Measurements from ENCODE around the gene HCN2. TPM values are rescaled to one million over a fixed set of nuclear protein-coding genes. Genes with fewer than 3 reads are reported as not detected.
A peak's percentile ranks its signal among the peaks of the same experiment; 100 is the strongest.

The HCN2 gene
- total RNA-seq, 4 donors from 2014 or later: 0.14 to 1.00 (median 0.64) TPM; not detected in 1

DNA sequence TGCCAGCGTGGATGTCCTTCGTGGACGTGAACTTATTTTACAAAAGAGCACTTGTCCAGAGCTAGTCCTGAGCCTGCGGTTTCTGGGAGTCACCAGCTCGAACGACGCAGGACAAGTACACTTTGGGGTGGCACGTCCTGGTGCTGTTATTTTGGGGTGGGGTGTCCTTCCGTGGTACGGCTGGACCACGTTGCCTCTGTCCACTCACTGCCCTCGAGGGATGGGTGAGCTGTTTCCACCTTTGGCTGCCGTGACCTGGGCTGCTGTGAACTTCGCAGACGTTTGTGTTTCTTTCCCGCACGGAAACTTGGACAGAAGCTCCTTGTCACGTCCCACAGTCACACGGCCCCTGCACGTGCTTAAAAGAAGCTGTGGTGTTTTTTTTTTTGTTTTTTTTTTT, 34.9 kb upstream of the HCN2 start:
- 69 to 83% methylated on average over 9 to 18 of the region's 20 CpGs for WGBS, 2 donors (ENCODE audit: low coverage in 1 of 2)
- Histone ChIP-seq H3K4me1 (peaks cover 14 to 54% (median 31%) of the 10 kb centered on the region in 4 donors), H3K9me3 (no peaks in the 10 kb centered on the region), H3K27ac (peak overlapping the region in 3 of 4 donors; percentile 8 to 36 (median 10)), H3K4me3 (no peak overlapping the region), H3K36me3 (no peaks in the 10 kb centered on the region), H3K27me3 (no peaks in the 10 kb centered on the region)
- intact Hi-C loops (cut with DNase I; ENCODE audit: low total_unique reads) (no loop called here), in situ Hi-C loops (cut with MboI; ENCODE audit: low pct_ligation_motif_present in 1 of 4, low pct_unique_long_range_greater_than_20kb in 1 of 4, low sequenced_read_pairs in 3 of 4) (no loop called here)
- no peak for DNase-seq
- TF ChIP-seq EP300 (IDR thresholded peaks at IDR 0.05; ENCODE audit: low read depth) (no peak), POLR2A (IDR thresholded peaks at IDR 0.05) (no peak), POLR2AphosphoS5 (IDR thresholded peaks at IDR 0.05) (no peak), CTCF (IDR thresholded peaks at IDR 0.05) (no peak)

GRCh38 chr19:555474-555808, 34.2 kb upstream of the HCN2 start:
- WGBS, 2 donors (ENCODE audit: low coverage in 1 of 2): 85% methylated on average over 14 of the region's 14 CpGs; no CpG with 5 or more reads in 1 of the 2 donors
- DNase-seq: no peak
- intact Hi-C loops (cut with DNase I; ENCODE audit: low total_unique reads) (no loop called here), in situ Hi-C loops (cut with MboI; ENCODE audit: low pct_ligation_motif_present in 1 of 4, low pct_unique_long_range_greater_than_20kb in 1 of 4, low sequenced_read_pairs in 3 of 4) (no loop called here)
- no peak for TF ChIP-seq CTCF (IDR thresholded peaks at IDR 0.05)
- Histone ChIP-seq H3K36me3 (no peaks in the 10 kb centered on the region), H3K9me3 (no peaks in the 10 kb centered on the region), H3K4me3 (no peak overlapping the region), H3K27ac (peak overlapping the region; percentile 51 to 76 (median 62)), H3K4me1 (peaks cover 14 to 54% (median 31%) of the 10 kb centered on the region in 4 donors), H3K27me3 (no peaks in the 10 kb centered on the region)

DNA sequence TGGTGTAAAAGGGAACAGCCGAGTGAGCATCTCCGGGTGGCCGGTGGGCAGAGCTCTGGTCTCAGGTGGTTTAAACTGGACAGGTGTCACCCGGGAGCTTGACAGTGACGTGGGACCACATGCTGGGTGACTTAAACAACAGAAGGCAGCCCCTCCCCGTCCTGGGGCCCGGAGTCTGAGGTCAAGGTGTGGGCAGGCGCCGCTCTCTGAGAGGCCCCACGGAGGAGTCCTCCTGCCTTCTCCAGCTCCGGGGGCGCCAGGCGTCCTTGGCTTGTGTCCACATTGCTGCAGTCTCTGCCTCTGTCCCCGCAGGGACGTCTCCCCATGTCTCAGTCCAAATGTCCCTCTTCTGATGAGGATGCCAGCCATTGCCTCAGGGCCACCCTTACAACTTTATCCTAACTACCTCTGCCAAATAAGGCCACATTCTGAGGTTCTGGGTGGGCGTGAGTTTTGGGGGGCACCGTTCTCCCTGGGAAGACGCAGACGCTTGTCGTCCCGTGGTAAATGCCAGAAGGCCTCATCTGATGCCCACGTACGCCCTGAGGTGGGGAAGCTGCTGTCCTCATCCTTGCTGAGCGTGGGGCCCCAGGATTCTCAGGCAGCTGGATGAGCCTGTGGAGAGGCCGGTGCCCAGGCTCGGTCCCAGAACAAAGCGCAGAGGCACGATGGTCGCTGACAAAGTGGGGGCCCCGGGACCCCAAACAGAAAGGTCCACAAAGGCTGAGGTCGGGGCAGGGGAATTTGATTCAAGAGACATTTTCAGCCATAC, 32.9 kb upstream of the HCN2 start:
- Histone ChIP-seq H3K4me1 (peaks cover 14 to 44% (median 24%) of the 10 kb centered on the region in 4 donors), H3K27me3 (no peaks in the 10 kb centered on the region), H3K9me3 (no peaks in the 10 kb centered on the region), H3K36me3 (no peaks in the 10 kb centered on the region), H3K4me3 (no peak overlapping the region), H3K27ac (peak overlapping the region; percentile 51 to 76 (median 62))
- no peak for TF ChIP-seq POLR2AphosphoS5 (IDR thresholded peaks at IDR 0.05)
- no peak for TF ChIP-seq POLR2A (IDR thresholded peaks at IDR 0.05)
- no peak for TF ChIP-seq CTCF (IDR thresholded peaks at IDR 0.05)
- TF ChIP-seq EP300 (IDR thresholded peaks at IDR 0.05; ENCODE audit: low read depth): no peak
- DNase-seq: no peak
- in situ Hi-C loops (cut with MboI; ENCODE audit: low pct_ligation_motif_present in 1 of 4, low pct_unique_long_range_greater_than_20kb in 1 of 4, low sequenced_read_pairs in 3 of 4): no loop called here
- WGBS, 2 donors (ENCODE audit: low coverage in 1 of 2): 76% methylated on average over 31 of the region's 31 CpGs; no CpG with 5 or more reads in 1 of the 2 donors
- intact Hi-C loops (cut with DNase I; ENCODE audit: low total_unique reads): no loop called here

DNA sequence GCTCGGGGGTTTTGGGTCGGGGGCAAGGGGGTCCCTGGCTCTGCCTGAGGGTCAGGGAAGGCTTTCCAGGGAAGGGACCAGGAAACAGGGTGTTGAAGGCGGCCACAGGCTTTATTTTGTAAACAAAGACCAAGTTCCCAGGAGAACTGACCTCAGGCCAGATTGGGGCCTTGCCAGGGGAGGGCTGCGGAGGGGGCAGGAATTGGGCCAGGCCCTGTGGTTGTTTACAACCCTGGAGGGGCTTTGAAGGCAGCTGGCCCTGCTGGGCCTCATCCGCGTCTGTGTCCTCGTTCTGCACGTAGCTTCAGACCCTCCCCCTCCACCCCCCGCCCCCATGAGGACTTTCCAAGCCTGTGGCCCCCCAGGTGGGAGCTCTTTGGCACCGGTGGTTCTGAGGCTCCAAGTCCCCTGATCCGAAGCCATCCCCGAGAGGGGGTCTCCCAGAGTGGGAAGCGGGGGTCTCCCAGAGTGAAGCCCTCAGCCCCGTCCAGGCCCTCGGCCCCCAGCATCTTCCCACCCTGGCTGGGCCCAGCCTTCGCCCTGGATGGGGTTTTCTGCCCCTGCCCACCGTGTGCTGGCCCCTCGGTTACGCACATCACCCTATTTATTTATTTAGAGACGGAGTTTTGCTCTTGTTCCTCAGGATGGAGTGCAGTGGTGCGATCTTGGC, 30.8 kb upstream of the HCN2 start:
- no peaks in the 10 kb centered on the region for H3K27me3 ChIP-seq
- peak overlapping the region; percentile 37 to 67 (median 52) for H3K27ac ChIP-seq
- DNase-seq: peak; percentile 47
- no peaks in the 10 kb centered on the region for H3K9me3 ChIP-seq
- in situ Hi-C loops (cut with MboI; ENCODE audit: low pct_ligation_motif_present in 1 of 4, low pct_unique_long_range_greater_than_20kb in 1 of 4, low sequenced_read_pairs in 3 of 4): no loop called here
- no peak overlapping the region for H3K4me3 ChIP-seq
- TF ChIP-seq CTCF (IDR thresholded peaks at IDR 0.05) (no peak), POLR2AphosphoS5 (IDR thresholded peaks at IDR 0.05) (no peak), POLR2A (IDR thresholded peaks at IDR 0.05) (no peak), EP300 (IDR thresholded peaks at IDR 0.05; ENCODE audit: low read depth) (no peak)
- H3K36me3 ChIP-seq: no peaks in the 10 kb centered on the region
- intact Hi-C loops (cut with DNase I; ENCODE audit: low total_unique reads): no loop called here
- 51% methylated on average over 19 of the region's 21 CpGs; no CpG with 5 or more reads in 1 of the 2 donors for WGBS, 2 donors (ENCODE audit: low coverage in 1 of 2)
- H3K4me1 ChIP-seq: peaks cover 14 to 33% (median 19%) of the 10 kb centered on the region in 4 donors

Measured in transverse colon (tissue), 4 donors.